Central memory CD8-positive, alpha-beta T cell (primary cell): ENCODE data around the gene USH1C.

Experiments used
- ATAC-seq: fragments of 150-1000 bp; cut with Tn5 transposase; replicated peaks from 2 replicates; pipeline ENCODE4 v1.10.0; 2022; ENCODE audit warnings: mild to moderate bottlenecking, moderate FRiP score, moderate number of reproducible peaks; ENCODE audit not compliant: poor library complexity, severe bottlenecking; ENCODE audit errors: extremely low read depth
- DNase-seq, 2 donors: peaks; one replicate each; pipeline ENCODE4 v3.0.0; 2021; ENCODE audit warnings: low spot score in 2 of 2
- H3K27ac Mint-ChIP-seq: one replicate; pipeline ENCODE4 v1.8.0; 2022; ENCODE audit warnings: low read depth, mild to moderate bottlenecking, moderate library complexity, mixed read lengths
- H3K27me3 Mint-ChIP-seq: one replicate; pipeline ENCODE4 v1.8.0; 2022; ENCODE audit warnings: mixed read lengths
- H3K36me3 Mint-ChIP-seq: one replicate; pipeline ENCODE4 v1.8.0; 2022; ENCODE audit warnings: mild to moderate bottlenecking, moderate library complexity, mixed read lengths; ENCODE audit not compliant: insufficient read depth
- H3K4me1 Mint-ChIP-seq: one replicate; pipeline ENCODE4 v1.8.0; 2022; ENCODE audit warnings: mixed read lengths
- H3K4me3 Mint-ChIP-seq: one replicate; pipeline ENCODE4 v1.8.0; 2022; ENCODE audit warnings: mild to moderate bottlenecking, moderate library complexity, mixed read lengths
- H3K9me3 Mint-ChIP-seq: one replicate; pipeline ENCODE4 v1.8.0; 2022; ENCODE audit warnings: mixed read lengths

The USH1C gene

GRCh38 chr11:17477361-17477760 lies 66.9 kb downstream of the USH1C start:
- ATAC-seq (no peak), DNase-seq (no peak)
- H3K4me3 Mint-ChIP-seq, result no peak overlapping the region
- no peaks in the 10 kb centered on the region for H3K9me3 Mint-ChIP-seq
- no peaks in the 10 kb centered on the region for H3K36me3 Mint-ChIP-seq
- no peaks in the 10 kb centered on the region for H3K4me1 Mint-ChIP-seq
- peaks cover 69% of the 10 kb centered on the region for H3K27me3 Mint-ChIP-seq
- no peak overlapping the region for H3K27ac Mint-ChIP-seq

DNA sequence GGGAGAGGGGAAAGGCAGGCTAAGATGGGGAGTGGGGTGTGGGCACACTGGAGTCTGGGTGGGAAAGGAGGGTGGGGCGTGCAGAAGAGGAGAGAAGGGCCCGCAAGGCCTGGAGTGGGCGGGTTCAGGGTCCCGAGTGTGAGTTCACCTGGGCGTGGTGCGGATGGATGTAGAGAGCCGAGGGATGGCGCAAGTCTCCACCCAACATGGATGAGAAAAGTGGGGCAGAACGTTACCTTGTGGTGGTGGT lies 67.2 kb downstream of the USH1C start:
- Mint-ChIP-seq H3K4me3 (no peak overlapping the region), H3K27me3 (peaks cover 70% of the 10 kb centered on the region), H3K36me3 (no peaks in the 10 kb centered on the region), H3K4me1 (no peaks in the 10 kb centered on the region), H3K27ac (no peak overlapping the region), H3K9me3 (no peaks in the 10 kb centered on the region)
- DNase-seq (no peak), ATAC-seq (no peak)

DNA sequence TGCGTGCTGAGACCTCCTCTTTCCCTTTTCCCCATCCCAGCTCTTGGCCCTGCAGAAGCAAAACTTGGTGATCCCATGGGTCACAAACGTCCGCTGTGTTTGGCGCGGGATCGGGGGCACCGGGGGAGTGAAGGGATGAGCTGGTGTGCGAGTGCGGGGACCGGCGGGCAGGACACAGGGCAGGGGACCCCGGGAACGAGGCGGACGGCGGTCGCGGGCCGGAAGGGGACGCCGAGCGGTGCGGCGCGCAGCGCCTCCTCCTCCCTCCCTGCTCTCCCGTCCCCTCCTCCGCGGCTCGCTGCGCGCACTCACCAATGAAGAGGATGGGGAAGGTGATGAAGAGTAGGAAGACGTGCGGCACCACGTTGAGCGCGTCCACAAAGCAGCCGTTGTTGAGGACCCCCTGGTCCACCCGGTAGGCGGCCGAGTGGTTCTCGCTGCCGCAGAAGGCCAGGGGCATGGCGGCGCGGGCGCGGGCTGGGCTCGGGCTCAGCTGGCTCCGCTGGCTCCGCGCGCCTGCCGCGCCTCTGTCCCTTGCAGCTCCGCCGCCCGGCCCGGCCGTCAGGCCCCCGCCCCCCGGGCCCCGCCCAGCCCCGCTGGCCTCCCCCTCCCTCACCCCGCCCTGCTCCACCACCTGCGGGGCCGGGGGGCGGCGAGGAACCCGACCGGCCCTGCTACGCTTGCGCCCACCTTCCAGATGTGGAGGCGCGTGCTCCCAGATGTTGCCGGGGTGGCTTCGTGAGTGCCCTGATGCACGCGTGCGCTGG lies 67.7 kb downstream of the USH1C start, which contains the start of gene ABCC8:
Gene ABCC8 (minus strand): TSS at position 529 of the 767 bp plus-strand sequence. CDS start 69 bp downstream, at position 460.
- H3K27ac Mint-ChIP-seq, result no peak within 1 kb of the TSS
- H3K4me1 Mint-ChIP-seq, result no peaks in the 10 kb centered on the region
- no peak within 1 kb of the TSS for H3K4me3 Mint-ChIP-seq
- H3K9me3 Mint-ChIP-seq, result no peaks in the 10 kb centered on the region
- ATAC-seq (no peak), DNase-seq (no peak)
- H3K27me3 Mint-ChIP-seq, result peaks cover 71% of the 10 kb centered on the region
- no peaks in the 10 kb centered on the region for H3K36me3 Mint-ChIP-seq

DNA sequence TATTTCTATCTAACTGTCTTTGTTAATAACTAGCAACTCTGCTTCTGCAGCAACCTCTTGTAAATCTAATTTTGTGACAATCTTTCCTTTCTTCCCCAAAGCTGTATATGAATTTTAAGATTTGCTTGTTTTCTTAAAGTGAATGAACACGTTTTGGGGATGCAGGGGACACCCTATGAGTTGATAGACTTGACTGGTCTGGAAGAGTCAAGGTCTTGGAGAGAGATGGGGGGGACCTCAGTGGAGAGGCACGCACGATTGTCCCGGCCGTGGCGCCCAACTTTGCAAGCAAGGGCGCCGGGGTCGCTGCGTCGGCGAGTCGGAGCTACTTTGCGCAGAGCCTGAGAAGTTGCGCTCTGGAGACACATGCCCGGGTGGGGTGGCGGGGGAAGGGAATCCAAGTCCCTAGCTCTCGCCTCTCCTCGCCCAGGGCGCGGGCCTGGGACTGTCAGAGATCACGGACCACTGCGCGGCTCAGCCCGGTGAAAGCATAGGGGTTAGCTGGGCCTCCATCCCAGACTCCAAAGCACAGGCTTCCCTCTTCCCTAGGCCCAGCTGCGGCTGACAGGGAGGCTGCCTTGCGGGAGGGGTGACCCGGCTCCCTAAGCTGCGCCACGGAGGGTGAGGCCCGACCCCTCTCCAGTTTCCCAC lies 68.4 kb downstream of the USH1C start:
- H3K9me3 Mint-ChIP-seq, result no peaks in the 10 kb centered on the region
- peaks cover 78% of the 10 kb centered on the region for H3K27me3 Mint-ChIP-seq
- H3K4me3 Mint-ChIP-seq, result no peak overlapping the region
- ATAC-seq, result no peak
- no peaks in the 10 kb centered on the region for H3K36me3 Mint-ChIP-seq
- no peak overlapping the region for H3K27ac Mint-ChIP-seq
- H3K4me1 Mint-ChIP-seq, result no peaks in the 10 kb centered on the region
- no peak for DNase-seq

DNA sequence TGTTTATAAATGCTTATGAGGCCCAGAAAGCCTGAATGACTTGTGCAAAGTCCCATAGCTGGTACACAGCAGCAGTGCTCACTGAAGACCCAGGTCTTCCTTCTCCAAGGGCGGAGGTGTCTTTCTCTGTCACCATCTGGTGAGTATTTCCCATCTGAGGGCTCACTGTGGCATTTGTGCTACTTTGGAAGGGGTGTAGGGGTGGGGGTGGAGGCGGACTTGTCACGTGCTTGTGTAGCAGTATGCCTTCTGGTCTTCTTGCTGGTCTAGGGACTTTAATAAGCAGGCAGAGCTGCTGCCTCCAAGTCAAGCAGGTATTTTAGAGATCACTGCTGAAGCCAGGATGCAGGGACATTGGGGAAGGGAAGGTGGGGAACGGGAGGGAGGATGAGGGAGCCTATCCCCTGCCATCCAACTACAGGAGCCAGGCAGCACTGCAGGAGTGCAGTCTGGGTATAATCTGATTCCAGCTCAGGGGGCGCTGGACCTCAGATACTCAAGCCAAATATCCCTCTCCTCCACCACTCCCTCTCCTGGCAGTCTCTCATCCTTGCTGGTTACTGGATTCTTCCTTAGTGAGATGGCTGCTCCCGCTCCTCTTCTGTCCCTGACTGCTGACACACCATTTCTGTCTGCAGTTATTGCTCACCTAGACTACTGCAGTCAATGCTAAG lies 71.0 kb downstream of the USH1C start:
- DNase-seq (no peak), ATAC-seq (no peak)
- Mint-ChIP-seq H3K27me3 (peaks cover 68% of the 10 kb centered on the region), H3K27ac (no peak overlapping the region), H3K4me1 (no peaks in the 10 kb centered on the region), H3K9me3 (no peaks in the 10 kb centered on the region), H3K4me3 (no peak overlapping the region), H3K36me3 (no peaks in the 10 kb centered on the region)

- no peak for DNase-seq
- Mint-ChIP-seq H3K9me3 (no peaks in the 10 kb centered on the region), H3K4me3 (no peak overlapping the region), H3K27ac (no peak overlapping the region), H3K36me3 (no peaks in the 10 kb centered on the region), H3K4me1 (no peaks in the 10 kb centered on the region), H3K27me3 (peaks cover 61% of the 10 kb centered on the region)
- ATAC-seq, result no peak
Measured at GRCh38 chr11:17472467-17472866, 71.7 kb downstream of the USH1C start.

DNA sequence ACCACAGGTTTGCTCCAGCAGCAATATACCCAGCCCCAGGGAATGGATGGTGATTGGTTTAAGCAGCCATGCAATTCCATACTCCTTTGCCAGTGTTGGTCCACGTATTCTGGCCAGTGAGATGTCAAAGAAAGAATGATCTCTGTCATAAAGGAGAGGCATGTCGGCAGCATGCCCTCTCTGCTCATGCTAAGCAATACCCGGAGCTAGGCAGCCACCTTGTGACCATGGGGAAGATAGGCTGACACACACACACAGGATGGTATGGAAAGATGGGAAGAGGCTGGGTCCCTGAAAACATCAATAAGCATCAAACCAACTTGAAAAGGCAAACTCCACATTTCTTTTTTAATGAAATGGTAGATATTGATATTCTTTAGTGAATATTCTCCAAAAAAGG lies 72.7 kb downstream of the USH1C start:
- Mint-ChIP-seq H3K27me3 (peaks cover 51% of the 10 kb centered on the region), H3K36me3 (no peaks in the 10 kb centered on the region), H3K4me1 (no peaks in the 10 kb centered on the region), H3K4me3 (no peak overlapping the region), H3K27ac (no peak overlapping the region), H3K9me3 (no peaks in the 10 kb centered on the region)
- DNase-seq, result no peak
- no peak for ATAC-seq

DNA sequence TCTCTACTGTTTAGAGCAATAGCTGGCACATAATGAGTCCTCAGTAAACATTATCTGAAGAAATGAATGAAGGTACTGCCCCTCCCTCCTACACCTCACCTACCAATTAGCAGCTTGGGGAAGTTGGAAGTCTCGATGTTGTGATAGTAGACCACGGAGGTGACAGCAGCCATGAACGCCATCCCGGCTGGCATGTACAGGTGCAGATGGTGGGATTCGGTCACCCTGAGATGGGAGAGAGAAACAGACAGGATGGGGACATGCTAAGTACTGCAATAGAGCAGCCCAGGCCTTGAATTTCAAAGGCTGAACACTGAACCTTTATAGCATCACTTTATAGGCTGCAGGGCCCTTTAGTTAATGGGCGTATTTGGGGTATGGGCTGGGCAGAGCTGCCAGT lies 74.2 kb downstream of the USH1C start:
- no peak overlapping the region for H3K4me3 Mint-ChIP-seq
- DNase-seq (no peak), ATAC-seq (no peak)
- H3K4me1 Mint-ChIP-seq, result no peaks in the 10 kb centered on the region
- H3K36me3 Mint-ChIP-seq, result no peaks in the 10 kb centered on the region
- peaks cover 36% of the 10 kb centered on the region for H3K27me3 Mint-ChIP-seq
- H3K9me3 Mint-ChIP-seq, result no peaks in the 10 kb centered on the region
- no peak overlapping the region for H3K27ac Mint-ChIP-seq

DNA sequence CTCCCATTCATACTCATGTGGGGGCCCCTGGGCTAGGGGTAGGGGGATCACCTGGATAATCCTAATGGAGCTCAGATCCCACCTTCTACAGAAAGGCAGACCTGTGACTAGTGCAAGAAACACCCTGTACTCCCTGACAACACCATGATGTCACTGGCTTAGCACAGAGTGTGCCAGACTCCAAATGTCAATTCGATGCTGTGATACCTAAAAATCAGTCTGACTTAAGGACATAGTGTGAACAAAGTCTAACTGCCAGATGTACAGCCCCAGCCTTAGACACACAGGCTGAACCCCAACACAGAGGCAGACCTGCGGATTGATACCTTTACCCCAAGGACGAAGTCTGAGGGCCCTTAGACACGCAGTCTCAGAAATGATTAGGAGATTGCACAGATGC lies 76.1 kb downstream of the USH1C start:
- Mint-ChIP-seq H3K27ac (no peak overlapping the region), H3K27me3 (peaks cover 24% of the 10 kb centered on the region), H3K36me3 (no peaks in the 10 kb centered on the region), H3K4me1 (no peaks in the 10 kb centered on the region), H3K9me3 (no peaks in the 10 kb centered on the region), H3K4me3 (no peak overlapping the region)
- ATAC-seq (no peak), DNase-seq (no peak)

DNA sequence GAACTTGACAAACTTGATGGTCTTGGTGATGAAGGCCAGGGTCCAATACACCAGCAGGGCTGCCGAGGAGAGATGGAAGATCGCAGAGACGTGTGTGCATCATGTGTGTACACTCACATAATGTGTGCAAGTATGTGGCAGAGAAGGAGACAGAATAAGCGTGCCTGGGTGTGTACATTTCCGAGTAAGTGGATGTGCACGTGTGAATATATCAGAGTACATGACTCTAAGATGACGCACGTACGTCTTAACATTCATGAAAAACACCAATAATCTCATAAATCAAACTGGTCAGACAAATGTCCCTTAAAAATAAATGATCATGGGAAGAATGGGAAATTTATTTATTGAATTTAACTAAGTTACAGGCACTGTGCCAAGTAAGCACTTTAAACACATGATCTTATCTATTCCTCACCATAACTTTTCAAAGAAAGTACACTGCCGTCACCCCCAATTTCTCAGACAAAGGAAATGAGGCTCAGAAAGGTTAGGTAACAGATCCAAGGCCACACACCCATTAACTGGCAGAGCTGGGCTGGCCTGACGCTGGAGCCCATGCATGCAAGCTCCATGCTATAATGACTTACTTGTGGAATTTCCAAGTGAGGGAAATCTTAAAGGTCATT lies 80.6 kb downstream of the USH1C start:
- H3K9me3 Mint-ChIP-seq, result no peaks in the 10 kb centered on the region
- no peaks in the 10 kb centered on the region for H3K36me3 Mint-ChIP-seq
- DNase-seq (no peak), ATAC-seq (no peak)
- H3K27ac Mint-ChIP-seq, result no peak overlapping the region
- peaks cover 21% of the 10 kb centered on the region for H3K27me3 Mint-ChIP-seq
- H3K4me3 Mint-ChIP-seq, result no peak overlapping the region
- H3K4me1 Mint-ChIP-seq, result no peaks in the 10 kb centered on the region

DNA sequence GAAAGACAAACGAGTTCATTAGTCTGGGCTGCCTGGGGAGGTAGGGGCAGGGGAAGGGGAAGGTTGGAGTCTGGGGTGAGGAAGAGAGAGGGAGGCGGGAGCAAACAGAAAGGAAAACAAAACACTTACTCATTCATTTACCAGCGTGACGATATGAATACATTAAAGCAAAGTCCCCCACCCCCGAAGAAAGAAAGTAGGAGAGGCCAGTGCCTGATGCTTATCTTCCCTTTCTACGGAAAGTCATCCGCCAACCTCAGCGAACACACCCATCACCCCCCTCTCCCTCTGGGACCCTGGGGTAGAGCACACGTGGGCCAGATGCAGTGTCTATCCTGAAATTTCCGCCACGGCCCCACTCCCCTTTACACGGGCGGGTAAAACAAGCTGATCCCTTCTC lies 81.3 kb downstream of the USH1C start:
- no peak for ATAC-seq

DNA sequence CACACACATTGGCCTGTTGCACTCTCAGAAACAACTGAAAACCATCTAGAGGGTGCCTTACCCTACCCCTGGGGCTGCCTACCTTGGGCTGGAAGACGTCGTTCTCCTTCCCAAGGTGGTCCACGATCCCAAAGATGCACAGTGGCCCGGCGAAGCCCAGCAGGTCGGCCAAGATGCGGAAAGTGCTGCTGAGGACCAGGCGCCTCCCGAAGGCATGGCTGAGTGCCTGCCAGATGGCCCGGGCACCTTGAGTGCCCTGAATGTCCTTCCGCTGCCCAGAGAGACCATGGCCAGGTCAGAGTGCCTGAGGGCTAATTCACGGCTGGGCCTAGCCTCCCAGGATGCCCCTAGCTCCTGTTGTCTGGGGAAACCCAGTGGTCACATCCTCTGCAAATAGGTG lies 83.8 kb downstream of the USH1C start:
- Mint-ChIP-seq H3K9me3 (no peaks in the 10 kb centered on the region), H3K27ac (no peak overlapping the region), H3K4me3 (no peak overlapping the region), H3K36me3 (no peaks in the 10 kb centered on the region), H3K4me1 (no peaks in the 10 kb centered on the region), H3K27me3 (peaks cover 41% of the 10 kb centered on the region)
- DNase-seq (no peak), ATAC-seq (no peak)

More for the DNA sequence above, 81.3 kb downstream of the USH1C start:
- peaks cover 22% of the 10 kb centered on the region for H3K27me3 Mint-ChIP-seq
- H3K9me3 Mint-ChIP-seq, result no peaks in the 10 kb centered on the region
- no peak overlapping the region for H3K4me3 Mint-ChIP-seq
- no peak overlapping the region for H3K27ac Mint-ChIP-seq
- no peak for DNase-seq
- H3K4me1 Mint-ChIP-seq, result no peaks in the 10 kb centered on the region
- H3K36me3 Mint-ChIP-seq, result no peaks in the 10 kb centered on the region
